CD8-positive, alpha-beta memory T cell (primary cell): ENCODE results near the gene TBC1D10A. TPM values are rescaled to one million over a fixed set of nuclear protein-coding genes. Genes with fewer than 3 reads are reported as not detected.

ENCODE experiments used
- CTCF ChIA-PET: fragments of 350-600 bp; sonication (Branson Sonifier 250); formaldehyde crosslinking; loops from one replicate; lab custom pipeline; 2021; ENCODE audit warnings: antibody characterized with exemption; lab: Charles Lee
- POLR2A ChIA-PET: fragments of 350-600 bp; sonication (Branson Sonifier 250); formaldehyde crosslinking; loops from one replicate; lab custom pipeline; 2021; ENCODE audit warnings: antibody characterized with exemption; lab: Charles Lee
- DNase-seq, 5 donors: peaks; one replicate each; pipeline versions ENCODE4 v3.0.0 to v3.0.0-alpha.2; 2020 to 2022; ENCODE audit warnings: mixed read lengths in 1 of 5
- H3K27ac ChIP-seq: one replicate; pipeline ENCODE4 v1.7.0; 2013; ENCODE audit warnings: low read depth, mild to moderate bottlenecking, low read length, moderate library complexity
- H3K27me3 ChIP-seq: 2 replicates; pipeline ENCODE4 v1.7.0; 2013; ENCODE audit warnings: low read length, mild to moderate bottlenecking; ENCODE audit not compliant: insufficient read depth, poor library complexity, severe bottlenecking
- H3K36me3 ChIP-seq: 2 replicates; pipeline ENCODE4 v1.7.0; 2013; ENCODE audit warnings: mild to moderate bottlenecking, low read length, moderate library complexity; ENCODE audit not compliant: insufficient read depth
- H3K4me1 ChIP-seq: 2 replicates; pipeline ENCODE4 v1.7.0; 2013; ENCODE audit warnings: mild to moderate bottlenecking, low read length, moderate library complexity; ENCODE audit not compliant: insufficient read depth
- H3K4me3 ChIP-seq: 2 replicates; pipeline ENCODE4 v1.7.0; 2013; ENCODE audit warnings: mild to moderate bottlenecking, low read length
- H3K9me3 ChIP-seq: 2 replicates; pipeline ENCODE4 v1.7.0; 2013; ENCODE audit warnings: mild to moderate bottlenecking, low read length
- H3K27ac Mint-ChIP-seq, 8 donors: one replicate each; pipeline ENCODE4 v1.8.0; 2020 to 2021; ENCODE audit warnings: mixed read lengths in 8 of 8, mild to moderate bottlenecking in 6 of 8, inconsistent platforms in 3 of 8, moderate library complexity in 3 of 8
- H3K27me3 Mint-ChIP-seq, 2 donors: one replicate each; pipeline ENCODE4 v1.8.0; 2020 to 2021; ENCODE audit warnings: mixed read lengths in 2 of 2, mild to moderate bottlenecking in 1 of 2, moderate library complexity in 1 of 2
- H3K36me3 Mint-ChIP-seq, 3 donors: one replicate each; pipeline ENCODE4 v1.8.0; 2020 to 2021; ENCODE audit warnings: mixed read lengths in 3 of 3, inconsistent platforms in 1 of 3, mild to moderate bottlenecking in 1 of 3
- H3K4me1 Mint-ChIP-seq, 3 donors: one replicate each; pipeline ENCODE4 v1.8.0; 2020 to 2021; ENCODE audit warnings: mixed read lengths in 3 of 3, inconsistent platforms in 1 of 3, mild to moderate bottlenecking in 1 of 3
- H3K4me3 Mint-ChIP-seq, 7 donors: one replicate each; pipeline ENCODE4 v1.8.0; 2020 to 2021; ENCODE audit warnings: mixed read lengths in 7 of 7, mild to moderate bottlenecking in 6 of 7, moderate library complexity in 4 of 7, inconsistent platforms in 2 of 7
- H3K9me3 Mint-ChIP-seq, 5 donors: one replicate each; pipeline ENCODE4 v1.8.0; 2020 to 2022; ENCODE audit warnings: mixed read lengths in 5 of 5, mild to moderate bottlenecking in 3 of 5, moderate library complexity in 2 of 5, inconsistent platforms in 1 of 5
- polyA plus RNA-seq: library from polyadenylated mRNA; unstranded; fragments of 300-500 nt; fragmentation: Illumina TruSeq; gene quantifications from one replicate; pipeline ENCODE4 v1.2.3, GENCODE V29; 2021
- total RNA-seq, 2 experiments: library from RNA; stranded (reverse); gene quantifications; one replicate each; pipeline ENCODE4 v1.2.3, GENCODE V29; 2021

Gene TBC1D10A
- total and polyA plus RNA-seq, 3 experiments from 2014 or later: 14.7 to 55.2 (median 17.3) TPM

GRCh38 chr22:30297276-30297990 is 29.3 kb downstream of the TBC1D10A start:
- Histone ChIP-seq H3K4me1 (peaks cover 75% of the 10 kb centered on the region), H3K27ac (no peak overlapping the region), H3K36me3 (peaks cover 61% of the 10 kb centered on the region), H3K27me3 (no peaks in the 10 kb centered on the region), H3K4me3 (peak overlapping the region; percentile 18), H3K9me3 (no peaks in the 10 kb centered on the region)
- Mint-ChIP-seq H3K36me3 (peaks cover 5 to 94% (median 12%) of the 10 kb centered on the region in 3 donors), H3K4me3 (no peak overlapping the region), H3K4me1 (peaks cover 47 to 56% (median 56%) of the 10 kb centered on the region in 3 donors), H3K27me3 (no peaks in the 10 kb centered on the region), H3K27ac (peak overlapping the region; percentile 8 to 93 (median 72)), H3K9me3 (no peaks in the 10 kb centered on the region)
- CTCF ChIA-PET: interaction anchor here (0.7 to 3.0 kb wide), 3 partner anchors 10 to 13 kb away, joined by 3 to 10 read pairs (median 4); no protein-coding TSS in a partner anchor
- DNase-seq: no peak
- POLR2A ChIA-PET: no interaction called here

- POLR2A ChIA-PET: interaction anchor here (1.9 kb wide), 1 partner anchor 10 kb away, joined by 5 read pairs; no protein-coding TSS in a partner anchor
- Mint-ChIP-seq H3K27ac (peak overlapping the region; percentile 52 to 85 (median 72)), H3K4me1 (peaks cover 41 to 50% (median 50%) of the 10 kb centered on the region in 3 donors), H3K9me3 (no peaks in the 10 kb centered on the region), H3K4me3 (peak overlapping the region in 2 of 7 donors; percentile 32 to 58), H3K36me3 (peaks cover 5 to 95% (median 12%) of the 10 kb centered on the region in 3 donors), H3K27me3 (peaks cover 0 to 1% of the 10 kb centered on the region in 2 donors)
- Histone ChIP-seq H3K36me3 (peaks cover 61% of the 10 kb centered on the region), H3K4me3 (no peak overlapping the region), H3K27ac (no peak overlapping the region), H3K9me3 (no peaks in the 10 kb centered on the region), H3K27me3 (no peaks in the 10 kb centered on the region), H3K4me1 (peaks cover 69% of the 10 kb centered on the region)
- no peak for DNase-seq
- CTCF ChIA-PET: interaction anchor here (0.9 to 3.0 kb wide), 2 partner anchors 9 to 11 kb away, joined by 6 to 10 read pairs; no protein-coding TSS in a partner anchor
Observed at GRCh38 chr22:30296833-30297232, 29.9 kb downstream of the TBC1D10A start.

- Histone ChIP-seq H3K4me1 (peaks cover 64% of the 10 kb centered on the region), H3K27me3 (no peaks in the 10 kb centered on the region), H3K4me3 (no peak overlapping the region), H3K9me3 (no peaks in the 10 kb centered on the region), H3K27ac (no peak overlapping the region), H3K36me3 (peaks cover 61% of the 10 kb centered on the region)
- peaks cover 3 to 95% (median 12%) of the 10 kb centered on the region in 3 donors for H3K36me3 Mint-ChIP-seq
- H3K27ac Mint-ChIP-seq: peak overlapping the region in 7 of 8 donors; percentile 29 to 85 (median 71)
- CTCF ChIA-PET: interaction anchor here (0.9 to 3.0 kb wide), 4 partner anchors 8 to 91 kb away, joined by 3 to 10 read pairs (median 5); partner anchors contain the start of gene RNF215
- POLR2A ChIA-PET: interaction anchor here (1.9 kb wide), 1 partner anchor 10 kb away, joined by 5 read pairs; no protein-coding TSS in a partner anchor
- DNase-seq: peak in 1 of 5 donors; percentile 56
- peaks cover 0 to 1% of the 10 kb centered on the region in 2 donors for H3K27me3 Mint-ChIP-seq
- peak overlapping the region in 1 of 7 donors; percentile 58 for H3K4me3 Mint-ChIP-seq
- peaks cover 38 to 50% (median 44%) of the 10 kb centered on the region in 3 donors for H3K4me1 Mint-ChIP-seq
- no peaks in the 10 kb centered on the region for H3K9me3 Mint-ChIP-seq
Observed at GRCh38 chr22:30296324-30296723, 30.4 kb downstream of the TBC1D10A start.

DNA sequence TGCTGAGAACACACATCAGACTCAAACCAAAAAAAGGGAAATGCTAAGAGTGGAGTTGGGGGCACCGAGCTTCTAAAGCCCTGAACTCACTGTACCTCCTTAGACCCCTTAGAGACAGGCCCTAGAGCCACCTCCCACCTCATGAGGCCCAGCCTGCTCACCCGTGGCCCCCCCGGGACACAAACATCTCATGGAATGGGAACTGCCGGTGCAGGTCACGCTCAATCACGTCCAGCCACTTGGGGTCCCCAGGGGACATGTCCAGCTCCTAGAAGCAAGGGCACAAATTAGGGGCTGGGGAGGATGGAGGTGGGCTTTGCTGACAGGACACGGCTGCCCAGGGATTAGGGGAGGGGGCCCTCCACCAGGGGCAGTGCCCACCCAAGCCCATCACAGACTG is 31.2 kb downstream of the TBC1D10A start:
- POLR2A ChIA-PET: interaction anchor here (1.9 kb wide), 1 partner anchor 11 kb away, joined by 5 read pairs; no protein-coding TSS in a partner anchor
- H3K4me3 Mint-ChIP-seq: peak overlapping the region in 1 of 7 donors; percentile 18

GRCh38 chr22:30294830-30295229 is 31.9 kb downstream of the TBC1D10A start:
- no peak overlapping the region for H3K4me3 Mint-ChIP-seq
- peaks cover 65% of the 10 kb centered on the region for H3K4me1 ChIP-seq
- H3K27me3 Mint-ChIP-seq: peaks cover 0 to 1% of the 10 kb centered on the region in 2 donors
- H3K36me3 Mint-ChIP-seq: peaks cover 2 to 85% (median 12%) of the 10 kb centered on the region in 3 donors
- no peak for DNase-seq
- H3K9me3 Mint-ChIP-seq: no peaks in the 10 kb centered on the region
- H3K27ac Mint-ChIP-seq: peak overlapping the region in 1 of 8 donors; percentile 57
- H3K9me3 ChIP-seq: no peaks in the 10 kb centered on the region
- ChIA-PET CTCF (no interaction called here), POLR2A (interaction anchor here (0.8 to 1.9 kb wide), 2 partner anchors 12 kb away, joined by 3 to 5 read pairs; no protein-coding TSS in a partner anchor)
- H3K36me3 ChIP-seq: peaks cover 49% of the 10 kb centered on the region
- peaks cover 44 to 55% (median 47%) of the 10 kb centered on the region in 3 donors for H3K4me1 Mint-ChIP-seq
- no peak overlapping the region for H3K27ac ChIP-seq
- H3K4me3 ChIP-seq: no peak overlapping the region
- H3K27me3 ChIP-seq: no peaks in the 10 kb centered on the region

More for the DNA sequence above, 31.2 kb downstream of the TBC1D10A start:
- Mint-ChIP-seq H3K27me3 (peaks cover 0 to 1% of the 10 kb centered on the region in 2 donors), H3K27ac (peak overlapping the region in 4 of 8 donors; percentile 43 to 74 (median 53)), H3K4me1 (peaks cover 37 to 50% (median 40%) of the 10 kb centered on the region in 3 donors), H3K36me3 (peaks cover 2 to 88% (median 12%) of the 10 kb centered on the region in 3 donors), H3K9me3 (no peaks in the 10 kb centered on the region)
- H3K4me1 ChIP-seq: peaks cover 64% of the 10 kb centered on the region
- CTCF ChIA-PET: interaction anchor here (1.1 to 3.0 kb wide), 3 partner anchors 12 to 92 kb away, joined by 3 to 10 read pairs (median 4); partner anchors contain the start of gene RNF215
- no peak for DNase-seq
- H3K36me3 ChIP-seq: peaks cover 53% of the 10 kb centered on the region
- no peaks in the 10 kb centered on the region for H3K27me3 ChIP-seq
- no peaks in the 10 kb centered on the region for H3K9me3 ChIP-seq
- H3K4me3 ChIP-seq: no peak overlapping the region
- H3K27ac ChIP-seq: no peak overlapping the region

DNA sequence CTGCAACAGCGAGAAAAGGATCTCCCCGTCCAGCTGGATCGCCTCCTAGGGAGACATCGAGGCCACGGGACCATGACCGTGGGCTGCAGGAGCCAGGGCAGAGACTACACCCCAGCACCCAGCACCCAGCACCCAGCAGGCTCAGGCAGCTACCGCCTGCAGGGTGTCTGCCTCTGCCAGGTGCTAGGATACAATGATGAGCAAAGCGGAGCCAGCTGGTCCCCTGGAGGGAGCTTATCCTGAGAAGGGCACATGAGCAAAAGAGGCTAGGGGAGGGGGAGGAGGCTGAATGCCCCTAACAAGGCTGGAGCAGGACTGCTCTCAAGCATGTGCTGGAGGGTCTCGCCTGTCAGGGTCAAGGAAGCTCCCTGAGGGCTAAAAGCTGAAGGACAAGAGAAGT is 32.7 kb downstream of the TBC1D10A start:
- Histone ChIP-seq H3K27ac (no peak overlapping the region), H3K4me1 (peaks cover 59% of the 10 kb centered on the region), H3K27me3 (no peaks in the 10 kb centered on the region), H3K36me3 (peaks cover 43% of the 10 kb centered on the region), H3K4me3 (no peak overlapping the region), H3K9me3 (no peaks in the 10 kb centered on the region)
- Mint-ChIP-seq H3K4me1 (peaks cover 45 to 54% (median 47%) of the 10 kb centered on the region in 3 donors), H3K9me3 (no peaks in the 10 kb centered on the region), H3K27ac (peak overlapping the region in 6 of 8 donors; percentile 5 to 88 (median 38)), H3K4me3 (peak overlapping the region in 1 of 7 donors; percentile 33), H3K36me3 (peaks cover 2 to 84% (median 12%) of the 10 kb centered on the region in 3 donors), H3K27me3 (peaks cover 0 to 1% of the 10 kb centered on the region in 2 donors)
- CTCF ChIA-PET: no interaction called here
- no peak for DNase-seq
- POLR2A ChIA-PET: interaction anchor here (0.8 to 1.0 kb wide), 2 partner anchors 12 to 63 kb away, joined by 3 read pairs; partner anchors contain the start of genes CCDC157 and SF3A1

- no peaks in the 10 kb centered on the region for H3K9me3 Mint-ChIP-seq
- H3K36me3 Mint-ChIP-seq: peaks cover 2 to 73% (median 12%) of the 10 kb centered on the region in 3 donors
- POLR2A ChIA-PET: interaction anchor here (6.2 kb wide), 1 partner anchor 62 kb away, joined by 48 read pairs; the partner anchor contains the start of genes CCDC157 and SF3A1
- no peaks in the 10 kb centered on the region for H3K9me3 ChIP-seq
- peaks cover 40 to 53% (median 42%) of the 10 kb centered on the region in 3 donors for H3K4me1 Mint-ChIP-seq
- H3K4me1 ChIP-seq: peaks cover 58% of the 10 kb centered on the region
- peaks cover 0 to 1% of the 10 kb centered on the region in 2 donors for H3K27me3 Mint-ChIP-seq
- DNase-seq: no peak
- no peak overlapping the region for H3K4me3 Mint-ChIP-seq
- no peaks in the 10 kb centered on the region for H3K27me3 ChIP-seq
- no peak overlapping the region for H3K4me3 ChIP-seq
- peak overlapping the region in 1 of 8 donors; percentile 35 for H3K27ac Mint-ChIP-seq
- CTCF ChIA-PET: interaction anchor here (0.8 to 6.8 kb wide), 3 partner anchors 13 to 185 kb away, joined by 3 to 98 read pairs (median 3); no protein-coding TSS in a partner anchor
- H3K36me3 ChIP-seq: peaks cover 34% of the 10 kb centered on the region
- no peak overlapping the region for H3K27ac ChIP-seq
Observed at GRCh38 chr22:30293026-30293425, 33.7 kb downstream of the TBC1D10A start.
